Testis (tissue), 3 donors: ENCODE results near the gene IL5. TPM values are rescaled to one million over a fixed set of nuclear protein-coding genes. Genes with fewer than 3 reads are reported as not detected.
A peak's percentile ranks its signal among the peaks of the same experiment; 100 is the strongest.

ENCODE experiments used
- DNase-seq: peaks from one replicate; pipeline ENCODE4 v3.0.0-alpha.2; 2019
- H3K27ac ChIP-seq, 2 donors: fragments of 200-600 bp; sonication (generic); one replicate each; pipeline ENCODE4 v1.5.1; 2019
- H3K27me3 ChIP-seq: fragments of 200-600 bp; sonication (generic); one replicate; pipeline ENCODE4 v1.5.1; 2019
- H3K36me3 ChIP-seq: fragments of 200-600 bp; sonication (generic); one replicate; pipeline ENCODE4 v1.5.1; 2017; ENCODE audit warnings: low read depth; ENCODE audit errors: missing control alignments
- H3K4me1 ChIP-seq: fragments of 200-600 bp; sonication (generic); one replicate; pipeline ENCODE4 v1.5.1; 2019
- H3K4me3 ChIP-seq, 2 donors: fragments of 200-600 bp; sonication (generic); one replicate each; pipeline ENCODE4 v1.5.1; 2017 to 2019
- H3K9me3 ChIP-seq: fragments of 200-600 bp; sonication (generic); one replicate; pipeline ENCODE4 v1.5.1; 2017
- POLR2A ChIP-seq: fragments of 450-650 bp; IDR thresholded peaks from one replicate; pipeline ENCODE4 v1.6.1; 2017; ENCODE audit warnings: antibody characterized with exemption, mild to moderate bottlenecking, moderate library complexity
- WGBS, 2 donors: methylation state at CpG; one replicate each; pipeline ENCODE4 v1.1.5; 2018; 5-methylcytosine and 5-hydroxymethylcytosine counted together
- intact Hi-C: fragments of 100-400 bp; cut with DNase I; formaldehyde crosslinking; loops from one replicate; pipeline ENCODE4 v1.15.1; 2023; ENCODE audit warnings: low total_unique reads
- polyA plus RNA-seq: library from polyadenylated mRNA; stranded (reverse); fragments of 350-450 nt; fragmentation: Illumina TruSeq; extraction: RNeasy Lipid Tissue Mini Kit (QIAGEN cat#74804); gene quantifications from one replicate; pipeline ENCODE4 v1.2.3, GENCODE V29; 2014; ENCODE audit warnings: low read depth, low replicate concordance; ENCODE audit not compliant: insufficient read depth
- total RNA-seq, 2 donors: library from RNA; depleted of rRNA; stranded (reverse); fragments of >200 nt; gene quantifications; one replicate each; pipeline ENCODE4 v1.2.3, GENCODE V29; 2016
- TF ChIP-seq, protein P1 (sequence below), 3 experiments: fragments of 450-650 bp in 2 of 3; fragments of 200-600 bp in 1 of 3; sonication (generic) in 1 of 3; IDR thresholded peaks; one replicate each; pipeline ENCODE4 v1.5.1; 2016 to 2019; ENCODE audit warnings: antibody characterized with exemption in 3 of 3, mild to moderate bottlenecking in 2 of 3, moderate library complexity in 1 of 3

The IL5 gene
- total and polyA plus RNA-seq, 3 donors from 2014 or later: 2.2 to 12.4 (median 5.4) TPM

DNA sequence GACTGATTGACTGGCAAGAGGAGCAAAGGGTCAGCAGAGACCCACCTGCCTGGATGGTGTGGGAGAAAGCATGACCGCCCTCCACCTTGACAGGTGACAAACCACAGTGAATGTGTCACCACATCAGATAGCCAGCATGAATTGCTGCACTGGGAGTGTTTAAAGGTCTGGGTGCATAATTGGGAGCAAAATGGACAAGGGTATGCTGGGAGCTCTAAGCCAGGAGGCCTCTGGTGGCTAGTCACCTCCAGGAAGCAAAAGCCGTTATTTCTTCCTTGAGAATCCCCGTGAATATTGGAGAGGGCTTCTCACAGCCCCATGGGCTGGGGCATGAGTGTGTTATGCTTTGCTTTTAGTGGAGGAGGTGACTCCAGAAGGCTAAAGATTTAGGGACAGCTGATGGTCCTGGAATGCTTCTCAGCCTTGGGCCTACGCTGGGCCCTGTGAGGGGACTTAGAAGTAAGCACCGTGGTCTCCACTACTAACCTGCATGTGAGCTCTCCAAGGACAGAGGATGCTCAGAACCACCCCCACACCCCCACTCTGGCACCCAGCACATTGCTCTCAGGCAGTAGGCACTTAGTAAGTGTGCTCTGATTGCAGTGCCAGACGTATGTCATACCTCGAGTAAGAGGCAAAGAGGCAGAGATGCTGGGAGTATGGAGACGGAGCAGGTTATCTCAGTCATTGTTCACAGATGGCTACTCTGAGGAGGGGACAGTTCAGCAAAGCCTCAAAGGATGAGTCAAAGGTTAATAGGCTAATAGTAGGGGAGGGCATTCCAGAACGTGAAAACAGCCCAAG is 43.7 kb downstream of the IL5 start:
- 67 to 75% methylated on average over 9 of the region's 9 CpGs for WGBS, 2 donors
- TF ChIP-seq, protein P1, sequence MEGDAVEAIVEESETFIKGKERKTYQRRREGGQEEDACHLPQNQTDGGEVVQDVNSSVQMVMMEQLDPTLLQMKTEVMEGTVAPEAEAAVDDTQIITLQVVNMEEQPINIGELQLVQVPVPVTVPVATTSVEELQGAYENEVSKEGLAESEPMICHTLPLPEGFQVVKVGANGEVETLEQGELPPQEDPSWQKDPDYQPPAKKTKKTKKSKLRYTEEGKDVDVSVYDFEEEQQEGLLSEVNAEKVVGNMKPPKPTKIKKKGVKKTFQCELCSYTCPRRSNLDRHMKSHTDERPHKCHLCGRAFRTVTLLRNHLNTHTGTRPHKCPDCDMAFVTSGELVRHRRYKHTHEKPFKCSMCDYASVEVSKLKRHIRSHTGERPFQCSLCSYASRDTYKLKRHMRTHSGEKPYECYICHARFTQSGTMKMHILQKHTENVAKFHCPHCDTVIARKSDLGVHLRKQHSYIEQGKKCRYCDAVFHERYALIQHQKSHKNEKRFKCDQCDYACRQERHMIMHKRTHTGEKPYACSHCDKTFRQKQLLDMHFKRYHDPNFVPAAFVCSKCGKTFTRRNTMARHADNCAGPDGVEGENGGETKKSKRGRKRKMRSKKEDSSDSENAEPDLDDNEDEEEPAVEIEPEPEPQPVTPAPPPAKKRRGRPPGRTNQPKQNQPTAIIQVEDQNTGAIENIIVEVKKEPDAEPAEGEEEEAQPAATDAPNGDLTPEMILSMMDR (IDR thresholded peaks at IDR 0.05): no peak
- no peak for TF ChIP-seq POLR2A
- Histone ChIP-seq H3K27ac (no peak overlapping the region), H3K9me3 (no peaks in the 10 kb centered on the region), H3K36me3 (no peaks in the 10 kb centered on the region), H3K27me3 (no peaks in the 10 kb centered on the region), H3K4me3 (no peak overlapping the region), H3K4me1 (peaks cover 12% of the 10 kb centered on the region)
- intact Hi-C loops: loop anchor here (5.0 to 10.0 kb wide), 2 partner anchors 112 to 225 kb away; no protein-coding TSS in a partner anchor
- DNase-seq: no peak

DNA sequence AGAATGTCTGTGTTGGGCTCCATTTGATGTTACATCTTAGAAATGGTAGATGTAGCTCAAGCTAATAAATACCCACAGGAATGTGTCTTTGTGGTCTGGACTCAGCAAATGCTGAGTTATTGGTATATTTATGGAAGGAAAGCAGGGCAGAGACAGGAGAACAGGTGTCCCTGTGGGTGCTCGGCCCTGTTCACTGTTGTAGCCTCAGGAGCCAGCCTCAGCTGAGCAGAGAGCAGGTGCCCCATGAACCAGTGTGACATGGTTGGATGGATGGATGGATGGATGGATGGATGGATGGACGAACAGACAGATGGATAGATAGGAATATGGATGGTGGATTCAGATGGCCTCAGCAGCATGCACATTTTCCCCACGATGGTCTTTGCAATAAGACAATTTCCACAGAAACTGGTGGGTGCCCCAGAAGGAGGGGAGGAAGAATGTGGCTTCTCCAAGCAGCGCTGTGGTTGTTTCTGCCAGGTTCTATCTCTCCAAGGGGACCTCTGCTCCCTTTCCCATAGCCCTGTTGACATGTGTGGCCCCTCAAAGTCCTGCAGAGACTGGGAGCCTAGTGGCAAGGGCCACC is 44.5 kb downstream of the IL5 start:
- intact Hi-C loops: loop anchor here (5.0 to 10.0 kb wide), 2 partner anchors 111 to 224 kb away; no protein-coding TSS in a partner anchor
- DNase-seq: no peak
- no peaks in the 10 kb centered on the region for H3K9me3 ChIP-seq
- no peaks in the 10 kb centered on the region for H3K36me3 ChIP-seq
- no peaks in the 10 kb centered on the region for H3K27me3 ChIP-seq
- no peak for TF ChIP-seq POLR2A
- TF ChIP-seq, protein P1 (IDR thresholded peaks at IDR 0.05): no peak
- 81 to 84% methylated on average over 4 of the region's 4 CpGs for whole genome bisulfite sequencing, 2 donors
- no peak overlapping the region for H3K4me3 ChIP-seq
- H3K4me1 ChIP-seq: peaks cover 14% of the 10 kb centered on the region
- no peak overlapping the region for H3K27ac ChIP-seq

DNA sequence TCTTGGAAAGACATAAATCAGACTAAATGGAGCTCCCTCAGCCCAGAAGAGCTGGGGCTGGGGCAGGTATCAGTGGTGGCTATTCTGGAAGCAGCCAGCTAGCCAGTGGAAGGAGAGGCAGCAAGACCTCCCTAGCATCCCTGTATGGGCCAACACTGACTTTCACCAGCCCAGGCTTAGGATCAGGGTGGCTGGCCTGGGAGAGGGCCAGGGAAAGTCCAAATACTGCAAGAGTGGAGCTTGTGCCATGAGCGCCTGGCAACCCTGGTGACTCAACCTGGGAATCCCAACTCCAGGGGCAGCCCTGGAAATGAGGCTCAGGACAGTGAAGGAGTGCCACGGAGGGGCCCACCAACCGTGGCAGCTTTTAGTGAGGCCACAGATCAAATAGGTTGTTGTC is 45.2 kb downstream of the IL5 start:
- no peaks in the 10 kb centered on the region for H3K27me3 ChIP-seq
- TF ChIP-seq, protein P1 (IDR thresholded peaks at IDR 0.05): no peak
- TF ChIP-seq POLR2A: no peak
- no peaks in the 10 kb centered on the region for H3K36me3 ChIP-seq
- H3K27ac ChIP-seq: no peak overlapping the region
- DNase-seq: no peak
- H3K9me3 ChIP-seq: no peaks in the 10 kb centered on the region
- intact Hi-C loops: loop anchor here (5.0 to 10.0 kb wide), 2 partner anchors 111 to 223 kb away; no protein-coding TSS in a partner anchor
- peaks cover 14% of the 10 kb centered on the region for H3K4me1 ChIP-seq
- no peak overlapping the region for H3K4me3 ChIP-seq
- 88 to 90% methylated on average over 3 of the region's 3 CpGs for WGBS, 2 donors

DNA sequence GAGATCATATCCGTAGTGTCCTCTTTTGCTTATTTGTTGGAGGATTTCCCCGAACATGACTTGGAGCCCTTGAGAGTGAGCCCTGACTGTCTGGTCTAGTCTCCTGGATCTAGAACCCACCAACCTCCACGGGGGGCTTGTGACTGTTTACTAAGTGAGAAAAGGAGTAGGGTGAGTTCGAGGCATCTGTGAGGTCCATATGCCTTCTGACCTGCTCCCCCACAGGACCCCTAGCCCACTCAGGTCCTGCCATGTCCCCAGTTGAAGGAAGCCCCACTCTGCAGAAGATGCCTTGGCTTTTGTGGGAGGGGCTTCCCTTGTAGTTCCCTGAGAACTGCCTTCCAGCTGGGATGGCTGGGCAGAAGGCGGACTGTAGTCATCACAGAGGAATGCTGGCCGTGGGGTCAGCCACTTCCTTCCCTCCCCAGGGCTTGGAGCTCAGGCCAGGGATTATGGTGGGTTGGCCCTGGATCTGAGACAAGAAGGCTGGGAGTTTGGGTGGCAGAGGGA is 45.8 kb downstream of the IL5 start:
- no peak overlapping the region for H3K4me3 ChIP-seq
- TF ChIP-seq, protein P1 (IDR thresholded peaks at IDR 0.05): no peak
- no peak for TF ChIP-seq POLR2A
- no peaks in the 10 kb centered on the region for H3K36me3 ChIP-seq
- 25 to 59% methylated on average over 4 to 6 of the region's 6 CpGs for WGBS, 2 donors
- peak overlapping the region; percentile 77 to 81 for H3K27ac ChIP-seq
- no peaks in the 10 kb centered on the region for H3K27me3 ChIP-seq
- DNase-seq: no peak
- intact Hi-C loops: loop anchor here (5.0 to 10.0 kb wide), 2 partner anchors 110 to 223 kb away; no protein-coding TSS in a partner anchor
- H3K4me1 ChIP-seq: peaks cover 14% of the 10 kb centered on the region
- no peaks in the 10 kb centered on the region for H3K9me3 ChIP-seq
